SK-N-SH (cell line): Measurements from ENCODE around the gene BRD9. TPM values are rescaled to one million over a fixed set of nuclear protein-coding genes. Genes with fewer than 3 reads are reported as not detected.

Experiments
- CTCF ChIA-PET: fragments of 300-600, 350-600 bp; formaldehyde crosslinking; extraction: SDS; loops from one replicate; lab custom pipeline; 2021; lab: Yijun Ruan, JAX
- POLR2A ChIA-PET: fragments of 350-600 bp; sonication (Branson Sonifier 250); formaldehyde crosslinking; extraction: SDS; loops from one replicate; lab custom pipeline; 2020; ENCODE audit warnings: antibody characterized with exemption, inconsistent platforms; lab: Yijun Ruan, JAX
- DNase-seq: peaks from one replicate; pipeline ENCODE4 v3.0.0; 2012
- H2AFZ ChIP-seq: fragments of 200-600 bp; sonication (generic); 2 replicates; pipeline ENCODE4 v1.8.1; 2016; ENCODE audit warnings: antibody characterized with exemption, mild to moderate bottlenecking, low read depth
- H3F3A ChIP-seq: fragments of 200-600 bp; sonication (generic); replicated peaks from 2 replicates; pipeline ENCODE3; 2016; ENCODE audit warnings: antibody characterized with exemption, mild to moderate bottlenecking; ENCODE audit not compliant: insufficient read depth
- H3K27ac ChIP-seq, 2 experiments: fragments of 200-500 bp in 1 of 2; fragments of 200-600 bp in 1 of 2; sonication (Bioruptor generic) in 1 of 2; sonication (generic), shearing (Covaris generic) in 1 of 2; 2 replicates each; pipeline versions ENCODE4 v1.5.1 to v1.6.1; 2014 to 2016; ENCODE audit warnings: low read depth in 2 of 2, inconsistent platforms in 1 of 2, low read length in 1 of 2, mild to moderate bottlenecking in 1 of 2, mixed read lengths in 1 of 2
- H3K27me3 ChIP-seq: fragments of 200-600 bp; sonication (generic), shearing (Covaris generic); 2 replicates; pipeline ENCODE4 v1.6.1; 2016; ENCODE audit warnings: mixed run types; ENCODE audit not compliant: insufficient read depth
- H3K36me3 ChIP-seq, 2 experiments: fragments of 200-500 bp in 1 of 2; fragments of 200-600 bp in 1 of 2; sonication (Bioruptor generic) in 1 of 2; sonication (generic) in 1 of 2; replicated peaks in 1 of 2; 2 replicates each; pipeline versions ENCODE3 to v1.5.1; 2014 to 2016; ENCODE audit warnings: low read length in 1 of 2, mild to moderate bottlenecking in 1 of 2; ENCODE audit not compliant: insufficient read depth in 2 of 2, control insufficient read depth in 1 of 2
- H3K4me1 ChIP-seq, 2 experiments: fragments of 200-500 bp in 1 of 2; fragments of 200-600 bp in 1 of 2; sonication (Bioruptor generic) in 1 of 2; sonication (generic), shearing (Covaris generic) in 1 of 2; 2 replicates each; pipeline versions ENCODE4 v1.5.1 to v1.6.1; 2014 to 2016; ENCODE audit warnings: low read depth in 1 of 2, low read length in 1 of 2, mixed run types in 1 of 2; ENCODE audit not compliant: insufficient read depth in 2 of 2, control insufficient read depth in 1 of 2
- H3K4me2 ChIP-seq: fragments of 200-600 bp; sonication (generic), shearing (Covaris generic); 2 replicates; pipeline ENCODE4 v1.6.1; 2017; ENCODE audit warnings: mixed run types
- H3K4me3 ChIP-seq, 2 experiments: fragments of 200-500 bp in 1 of 2; fragments of 200-600 bp in 1 of 2; sonication (Bioruptor generic) in 1 of 2; sonication (generic), shearing (Covaris generic) in 1 of 2; 2 replicates each; pipeline versions ENCODE4 v1.5.1 to v1.8.1; 2014 to 2016; ENCODE audit warnings: low read depth in 2 of 2, inconsistent platforms in 1 of 2, low read length in 1 of 2, mild to moderate bottlenecking in 1 of 2, mixed read lengths in 1 of 2, moderate library complexity in 1 of 2
- H3K79me2 ChIP-seq: fragments of 200-600 bp; sonication (generic); 2 replicates; pipeline ENCODE4 v1.8.1; 2017; ENCODE audit warnings: mild to moderate bottlenecking; ENCODE audit not compliant: insufficient read depth
- H3K9ac ChIP-seq: fragments of 200-600 bp; sonication (generic); 2 replicates; pipeline ENCODE4 v1.6.1; 2017; ENCODE audit warnings: mixed run types
- H3K9me2 ChIP-seq: fragments of 200-600 bp; sonication (generic); 2 replicates; pipeline ENCODE4 v1.6.1; 2017; ENCODE audit warnings: mixed run types
- H3K9me3 ChIP-seq: fragments of 200-600 bp; sonication (generic); 2 replicates; pipeline ENCODE4 v1.6.1; 2017; ENCODE audit warnings: mixed run types, mild to moderate bottlenecking, moderate library complexity
- H4K20me1 ChIP-seq: fragments of 200-600 bp; sonication (generic); 2 replicates; pipeline ENCODE4 v1.6.1; 2017; ENCODE audit warnings: mild to moderate bottlenecking, mixed run types; ENCODE audit not compliant: insufficient read depth
- CHD2 ChIP-seq: fragments of 150-350 bp; IDR thresholded peaks from 2 replicates; pipeline ENCODE4 v1.6.1; 2018; ENCODE audit warnings: low read length; ENCODE audit not compliant: partially characterized antibody
- ELF1 ChIP-seq: IDR thresholded peaks from 2 replicates; pipeline ENCODE4 v1.4.0; 2012
- FOSL2 ChIP-seq: IDR thresholded peaks from 2 replicates; pipeline ENCODE4 v1.4.0; 2012; ENCODE audit warnings: low read depth, mild to moderate bottlenecking, moderate library complexity, borderline replicate concordance
- FOXJ3 ChIP-seq: sonication (generic); formaldehyde crosslinking; IDR thresholded peaks from 2 replicates; pipeline ENCODE4 v1.5.1; 2020; ENCODE audit warnings: mild to moderate bottlenecking, missing genetic modification reagents
- FOXM1 ChIP-seq: IDR thresholded peaks from 2 replicates; pipeline ENCODE4 v1.4.0; 2012; ENCODE audit warnings: low read depth, mild to moderate bottlenecking
- GATA2 ChIP-seq: sonication (generic); formaldehyde crosslinking; IDR thresholded peaks from 2 replicates; pipeline ENCODE4 v1.5.0; 2020; ENCODE audit warnings: mild to moderate bottlenecking, missing genetic modification reagents
- MAX ChIP-seq: IDR thresholded peaks from 2 replicates; pipeline ENCODE4 v1.4.0; 2012; ENCODE audit warnings: low read depth
- MEF2A ChIP-seq: IDR thresholded peaks from 2 replicates; pipeline ENCODE4 v1.4.0; 2012; ENCODE audit warnings: low read depth, borderline replicate concordance
- NRF1 ChIP-seq: IDR thresholded peaks from 2 replicates; pipeline ENCODE4 v1.6.1; 2012; ENCODE audit warnings: low read depth, mild to moderate bottlenecking, low read length
- POLR2AphosphoS5 ChIP-seq: IDR thresholded peaks from 2 replicates; pipeline ENCODE4 v1.6.1; 2012; ENCODE audit warnings: low read depth, low read length
- RCOR1 ChIP-seq: fragments of 150-350 bp; IDR thresholded peaks from 2 replicates; pipeline ENCODE4 v1.6.1; 2017; ENCODE audit warnings: antibody characterized with exemption, low read length
- RFX5 ChIP-seq: IDR thresholded peaks from 2 replicates; pipeline ENCODE4 v1.6.1; 2012; ENCODE audit warnings: mild to moderate bottlenecking, improper control_type of control experiment, low read length
- RXRA ChIP-seq: IDR thresholded peaks from 2 replicates; pipeline ENCODE4 v1.4.0; 2012; ENCODE audit warnings: low read depth, mild to moderate bottlenecking, borderline replicate concordance
- SMC3 ChIP-seq: IDR thresholded peaks from 2 replicates; pipeline ENCODE4 v1.6.1; 2012; ENCODE audit warnings: low read depth, low read length, improper control_type of control experiment
- TCF12 ChIP-seq: IDR thresholded peaks from 2 replicates; pipeline ENCODE4 v1.4.0; 2012
- TEAD4 ChIP-seq: IDR thresholded peaks from 2 replicates; pipeline ENCODE4 v1.4.0; 2012; ENCODE audit warnings: mild to moderate bottlenecking, borderline replicate concordance; ENCODE audit not compliant: insufficient read depth
- ZBTB33 ChIP-seq: IDR thresholded peaks from 2 replicates; pipeline ENCODE4 v1.4.0; 2012; ENCODE audit warnings: low read depth, borderline replicate concordance
- WGBS: methylation state at CpG from one replicate; pipeline ENCODE4 v1.1.6; 2017; ENCODE audit warnings: low lambda C conversion rate; 5-methylcytosine and 5-hydroxymethylcytosine counted together
- polyA plus RNA-seq, 3 experiments: library from polyadenylated mRNA; depleted of rRNA; stranded (reverse); fragments of >200 nt; gene quantifications; 2 replicates each; pipeline ENCODE4 v1.2.3, GENCODE V29; 2012
- TF ChIP-seq, protein P1 (sequence below): fragments of 150-350 bp; IDR thresholded peaks from 2 replicates; pipeline ENCODE4 v1.6.1; 2016; ENCODE audit warnings: mild to moderate bottlenecking, low read depth, low read length

BRD9 gene
- polyA plus RNA-seq, 1 of the 3 experiments (the other 2 are of a cell fraction): 19.5 TPM

GRCh38 chr5:858726-859125 lies 33.9 kb downstream of the BRD9 start:
- no peak overlapping the region for H3K27ac ChIP-seq
- no peak for DNase-seq

More at GRCh38 chr5:858726-859125, 33.9 kb downstream of the BRD9 start:
- Histone ChIP-seq H3K36me3 (peaks cover 0 to 17% of the 10 kb centered on the region in 2 experiments), H2AFZ (no peak overlapping the region), H3K9me2 (no peaks in the 10 kb centered on the region), H3K79me2 (no peaks in the 10 kb centered on the region), H3K4me3 (no peak overlapping the region), H3K9ac (no peak overlapping the region), H3K4me1 (no peaks in the 10 kb centered on the region), H3K9me3 (no peaks in the 10 kb centered on the region), H3K4me2 (no peak overlapping the region), H3K27me3 (peaks cover 15% of the 10 kb centered on the region), H3F3A (no peaks in the 10 kb centered on the region), H4K20me1 (no peaks in the 10 kb centered on the region)
- CTCF ChIA-PET: no interaction called here
- 92% methylated on average over 11 of the region's 11 CpGs for WGBS
- POLR2A ChIA-PET: no interaction called here
- TF ChIP-seq TEAD4 (no peak), SMC3 (no peak), MAX (no peak), FOSL2 (no peak), ZBTB33 (no peak), FOXM1 (no peak), NRF1 (no peak), RXRA (no peak), RCOR1 (no peak), CHD2 (no peak), TCF12 (no peak), FOXJ3 (CRISPR knock-in tag) (no peak), ELF1 (no peak), RFX5 (no peak), MEF2A (no peak), POLR2AphosphoS5 (no peak), GATA2 (no peak)
- TF ChIP-seq, protein P1, sequence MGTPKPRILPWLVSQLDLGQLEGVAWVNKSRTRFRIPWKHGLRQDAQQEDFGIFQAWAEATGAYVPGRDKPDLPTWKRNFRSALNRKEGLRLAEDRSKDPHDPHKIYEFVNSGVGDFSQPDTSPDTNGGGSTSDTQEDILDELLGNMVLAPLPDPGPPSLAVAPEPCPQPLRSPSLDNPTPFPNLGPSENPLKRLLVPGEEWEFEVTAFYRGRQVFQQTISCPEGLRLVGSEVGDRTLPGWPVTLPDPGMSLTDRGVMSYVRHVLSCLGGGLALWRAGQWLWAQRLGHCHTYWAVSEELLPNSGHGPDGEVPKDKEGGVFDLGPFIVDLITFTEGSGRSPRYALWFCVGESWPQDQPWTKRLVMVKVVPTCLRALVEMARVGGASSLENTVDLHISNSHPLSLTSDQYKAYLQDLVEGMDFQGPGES: no peak
